SU-DHL-6 (cell line): ENCODE measurements around the gene CAPN15.

Experiments used
- H2AFZ ChIP-seq: fragments of 200-600 bp; sonication (generic); 2 replicates; pipeline ENCODE4 v1.6.1; 2014; ENCODE audit warnings: low read depth, mild to moderate bottlenecking, moderate library complexity, mixed read lengths, antibody characterized with exemption, low read length; ENCODE audit not compliant: severe bottlenecking
- H3F3A ChIP-seq: fragments of 200-600 bp; shearing (Covaris generic); 2 replicates; pipeline ENCODE4 v1.6.0; 2016; ENCODE audit warnings: antibody characterized with exemption, mild to moderate bottlenecking; ENCODE audit not compliant: insufficient read depth
- H3K27ac ChIP-seq: fragments of 200-600 bp; sonication (generic); 2 replicates; pipeline ENCODE4 v1.5.1; 2016; ENCODE audit warnings: low read depth, mild to moderate bottlenecking, low read length, moderate library complexity, mixed read lengths
- H3K27me3 ChIP-seq: fragments of 200-600 bp; sonication (generic), shearing (Covaris generic); 2 replicates; pipeline ENCODE4 v1.6.0; 2014; ENCODE audit warnings: mild to moderate bottlenecking, low read length
- H3K36me3 ChIP-seq: fragments of 200-600 bp; sonication (generic); 2 replicates; pipeline ENCODE4 v1.6.1; 2014; ENCODE audit warnings: mild to moderate bottlenecking, low read length, mixed read lengths
- H3K4me2 ChIP-seq: fragments of 300-600, 200-600 bp; shearing (Covaris generic), sonication (generic); 2 replicates; pipeline ENCODE4 v1.6.0; 2014; ENCODE audit warnings: low read length, low read depth, mild to moderate bottlenecking; ENCODE audit not compliant: poor library complexity, severe bottlenecking
- H3K4me3 ChIP-seq: fragments of 200-600 bp; sonication (generic); 2 replicates; pipeline ENCODE4 v1.5.1; 2014; ENCODE audit warnings: antibody characterized with exemption, low read length, mild to moderate bottlenecking, mixed read lengths; ENCODE audit not compliant: insufficient read depth, poor library complexity, severe bottlenecking
- H3K79me2 ChIP-seq: fragments of 200-600 bp; sonication (generic); 2 replicates; pipeline ENCODE4 v1.6.1; 2014; ENCODE audit warnings: mild to moderate bottlenecking, low read length, moderate library complexity; ENCODE audit not compliant: insufficient read depth
- H3K9ac ChIP-seq: fragments of 200-600 bp; sonication (generic); 2 replicates; pipeline ENCODE4 v1.7.0; 2014; ENCODE audit warnings: mild to moderate bottlenecking, low read length
- H3K9me2 ChIP-seq: fragments of 200-600 bp; sonication (generic); replicated peaks from 2 replicates; pipeline ENCODE4 v1.6.1; 2014; ENCODE audit warnings: low read length; ENCODE audit not compliant: insufficient read depth
- H3K9me3 ChIP-seq: fragments of 200-600 bp; sonication (generic); 2 replicates; pipeline ENCODE4 v1.6.1; 2014; ENCODE audit warnings: low read length, mixed read lengths; ENCODE audit not compliant: insufficient read depth
- H4K20me1 ChIP-seq: fragments of 200-600 bp; sonication (generic); 2 replicates; pipeline ENCODE4 v1.6.1; 2014; ENCODE audit warnings: low read depth, mild to moderate bottlenecking, antibody characterized with exemption, low read length, moderate library complexity, mixed read lengths
- EZH2phosphoT487 ChIP-seq: fragments of 200-600 bp; sonication (generic), shearing (Covaris generic); conservative IDR thresholded peaks from 2 replicates; pipeline ENCODE4 v1.6.1; 2018; ENCODE audit warnings: mild to moderate bottlenecking, antibody characterized with exemption, low read length, moderate library complexity, mixed read lengths
- TF ChIP-seq, protein P1 (sequence below): fragments of 200-600 bp; sonication (generic); IDR thresholded peaks from one replicate; pipeline ENCODE4 v1.5.1; 2017; ENCODE audit warnings: antibody characterized with exemption, mild to moderate bottlenecking, low read length, moderate library complexity; ENCODE audit not compliant: insufficient read depth, poor library complexity, severe bottlenecking

The CAPN15 gene

DNA sequence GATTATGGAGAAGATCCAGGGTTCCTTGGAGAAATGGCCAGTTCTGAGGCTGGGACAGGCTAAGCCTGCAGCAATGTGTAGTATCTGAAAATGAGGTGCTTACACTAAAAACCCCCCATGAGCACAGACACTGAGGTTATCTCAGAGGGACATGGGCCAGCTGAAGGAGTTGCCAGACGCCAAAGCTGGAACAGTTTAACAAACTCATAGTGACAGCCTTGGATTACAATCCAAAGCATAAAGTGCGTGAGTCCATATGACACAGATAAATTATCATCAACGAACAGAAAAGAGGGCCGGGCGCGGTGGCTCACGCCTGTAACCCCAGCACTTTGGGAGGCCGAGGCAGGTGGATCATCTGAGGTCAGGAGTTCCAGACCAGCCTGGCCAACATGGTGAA is 11.2 kb upstream of the CAPN15 start:
- Histone ChIP-seq H3F3A (no peaks in the 10 kb centered on the region), H3K9me3 (no peaks in the 10 kb centered on the region), H3K79me2 (no peaks in the 10 kb centered on the region), H3K4me3 (no peak overlapping the region), H2AFZ (no peak overlapping the region), H4K20me1 (no peaks in the 10 kb centered on the region), H3K27me3 (no peaks in the 10 kb centered on the region), H3K4me2 (no peak overlapping the region), H3K36me3 (no peaks in the 10 kb centered on the region), H3K27ac (no peak overlapping the region), H3K9me2 (no peaks in the 10 kb centered on the region), H3K9ac (no peak overlapping the region)
- TF ChIP-seq, protein P1, sequence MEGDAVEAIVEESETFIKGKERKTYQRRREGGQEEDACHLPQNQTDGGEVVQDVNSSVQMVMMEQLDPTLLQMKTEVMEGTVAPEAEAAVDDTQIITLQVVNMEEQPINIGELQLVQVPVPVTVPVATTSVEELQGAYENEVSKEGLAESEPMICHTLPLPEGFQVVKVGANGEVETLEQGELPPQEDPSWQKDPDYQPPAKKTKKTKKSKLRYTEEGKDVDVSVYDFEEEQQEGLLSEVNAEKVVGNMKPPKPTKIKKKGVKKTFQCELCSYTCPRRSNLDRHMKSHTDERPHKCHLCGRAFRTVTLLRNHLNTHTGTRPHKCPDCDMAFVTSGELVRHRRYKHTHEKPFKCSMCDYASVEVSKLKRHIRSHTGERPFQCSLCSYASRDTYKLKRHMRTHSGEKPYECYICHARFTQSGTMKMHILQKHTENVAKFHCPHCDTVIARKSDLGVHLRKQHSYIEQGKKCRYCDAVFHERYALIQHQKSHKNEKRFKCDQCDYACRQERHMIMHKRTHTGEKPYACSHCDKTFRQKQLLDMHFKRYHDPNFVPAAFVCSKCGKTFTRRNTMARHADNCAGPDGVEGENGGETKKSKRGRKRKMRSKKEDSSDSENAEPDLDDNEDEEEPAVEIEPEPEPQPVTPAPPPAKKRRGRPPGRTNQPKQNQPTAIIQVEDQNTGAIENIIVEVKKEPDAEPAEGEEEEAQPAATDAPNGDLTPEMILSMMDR: no peak
- TF ChIP-seq EZH2phosphoT487: no peak

DNA sequence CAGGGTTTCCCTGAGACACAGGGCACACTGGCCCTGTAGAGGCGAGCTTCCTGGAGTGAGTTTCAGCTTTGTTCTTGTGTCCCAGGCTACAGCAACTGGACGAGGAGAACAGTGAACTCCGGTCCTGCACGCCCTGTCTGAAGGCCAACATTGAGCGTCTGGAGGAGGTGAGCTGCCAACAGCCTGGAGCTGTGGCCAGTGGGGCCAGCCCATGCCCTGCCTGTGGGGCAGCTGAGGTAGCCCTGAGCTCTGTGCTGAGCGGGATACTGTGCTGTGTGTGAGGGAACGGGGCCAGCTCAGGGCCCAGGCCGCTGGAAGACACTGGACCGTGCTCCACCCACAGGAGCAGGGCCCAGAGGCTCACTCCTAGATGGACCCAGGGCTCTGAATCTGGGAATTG is 8.7 kb upstream of the CAPN15 start:
- Histone ChIP-seq H3F3A (no peaks in the 10 kb centered on the region), H3K9me3 (no peaks in the 10 kb centered on the region), H3K36me3 (no peaks in the 10 kb centered on the region), H2AFZ (no peak overlapping the region), H3K79me2 (no peaks in the 10 kb centered on the region), H3K4me3 (no peak overlapping the region), H3K4me2 (no peak overlapping the region), H3K9ac (no peak overlapping the region), H4K20me1 (no peaks in the 10 kb centered on the region), H3K27me3 (no peaks in the 10 kb centered on the region), H3K27ac (no peak overlapping the region), H3K9me2 (no peaks in the 10 kb centered on the region)
- no peak for TF ChIP-seq EZH2phosphoT487
- TF ChIP-seq, protein P1: no peak

DNA sequence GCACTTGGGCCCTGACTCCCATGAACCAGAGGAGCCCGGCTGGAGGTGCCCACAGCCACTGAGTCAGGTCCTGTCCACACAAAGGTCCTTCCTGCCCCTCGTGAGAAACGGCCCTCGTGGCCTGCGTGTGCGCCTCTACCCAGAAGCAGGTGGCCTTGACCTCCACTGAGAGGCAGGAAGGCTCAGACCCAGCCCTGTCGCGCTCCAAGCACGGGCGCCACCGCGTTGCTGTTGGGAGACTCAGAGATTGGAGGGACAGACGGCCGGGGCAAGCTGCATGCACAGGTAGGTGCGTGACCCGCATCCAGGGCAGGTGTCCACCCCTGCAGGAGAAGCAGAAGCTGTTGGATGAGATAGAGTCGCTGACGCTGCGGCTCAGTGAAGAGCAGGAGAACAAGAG is 8.1 kb upstream of the CAPN15 start:
- Histone ChIP-seq H3K9me3 (no peaks in the 10 kb centered on the region), H3K4me2 (no peak overlapping the region), H3K27ac (no peak overlapping the region), H3K9me2 (no peaks in the 10 kb centered on the region), H4K20me1 (no peaks in the 10 kb centered on the region), H3K79me2 (no peaks in the 10 kb centered on the region), H3K36me3 (no peaks in the 10 kb centered on the region), H3F3A (no peaks in the 10 kb centered on the region), H2AFZ (no peak overlapping the region), H3K9ac (no peak overlapping the region), H3K27me3 (no peaks in the 10 kb centered on the region), H3K4me3 (no peak overlapping the region)
- TF ChIP-seq EZH2phosphoT487: no peak
- TF ChIP-seq, protein P1: no peak
